Measurements from ENCODE around the gene E2F2.

E2F2 gene

DNA sequence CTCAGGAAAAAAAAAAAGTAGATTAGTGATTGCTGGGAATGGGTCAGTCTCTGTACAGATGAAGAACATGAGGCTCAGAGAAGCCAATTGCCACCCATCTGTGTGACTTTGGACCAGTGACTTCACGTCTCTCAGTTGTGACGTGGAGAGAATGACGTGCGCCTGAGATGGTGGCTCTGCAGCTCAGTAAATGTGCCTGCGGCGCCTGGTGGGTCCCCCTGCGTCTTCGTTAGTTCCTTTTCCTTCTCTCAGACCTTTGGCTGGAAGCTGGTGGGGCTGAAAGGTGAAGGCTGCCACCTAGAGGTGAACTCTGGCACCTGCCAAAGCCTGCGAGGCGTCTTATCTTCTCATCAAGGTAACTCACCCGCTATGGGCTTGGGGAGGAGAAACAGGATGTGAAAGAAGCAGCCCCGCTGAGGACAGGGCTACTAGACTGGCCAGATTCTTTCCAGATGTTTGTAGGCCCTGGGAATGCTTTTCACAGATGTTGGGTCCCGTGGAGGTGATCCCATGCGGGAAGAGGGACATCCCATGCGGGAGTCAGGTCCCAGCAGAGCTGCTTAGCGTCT, 8.7 kb upstream of the E2F2 start:
- Histone ChIP-seq H3K27ac (no peak overlapping the region), H3K27me3 (ENCODE audit: insufficient read depth, low read depth, severe bottlenecking) (no peaks in the 10 kb centered on the region), H3K9me3 (ENCODE audit: severe bottlenecking) (no peaks in the 10 kb centered on the region), H3K36me3 (no peaks in the 10 kb centered on the region), H3K4me3 (ENCODE audit: low read depth, low read length) (no peak overlapping the region)
- TF ChIP-seq, protein P1, sequence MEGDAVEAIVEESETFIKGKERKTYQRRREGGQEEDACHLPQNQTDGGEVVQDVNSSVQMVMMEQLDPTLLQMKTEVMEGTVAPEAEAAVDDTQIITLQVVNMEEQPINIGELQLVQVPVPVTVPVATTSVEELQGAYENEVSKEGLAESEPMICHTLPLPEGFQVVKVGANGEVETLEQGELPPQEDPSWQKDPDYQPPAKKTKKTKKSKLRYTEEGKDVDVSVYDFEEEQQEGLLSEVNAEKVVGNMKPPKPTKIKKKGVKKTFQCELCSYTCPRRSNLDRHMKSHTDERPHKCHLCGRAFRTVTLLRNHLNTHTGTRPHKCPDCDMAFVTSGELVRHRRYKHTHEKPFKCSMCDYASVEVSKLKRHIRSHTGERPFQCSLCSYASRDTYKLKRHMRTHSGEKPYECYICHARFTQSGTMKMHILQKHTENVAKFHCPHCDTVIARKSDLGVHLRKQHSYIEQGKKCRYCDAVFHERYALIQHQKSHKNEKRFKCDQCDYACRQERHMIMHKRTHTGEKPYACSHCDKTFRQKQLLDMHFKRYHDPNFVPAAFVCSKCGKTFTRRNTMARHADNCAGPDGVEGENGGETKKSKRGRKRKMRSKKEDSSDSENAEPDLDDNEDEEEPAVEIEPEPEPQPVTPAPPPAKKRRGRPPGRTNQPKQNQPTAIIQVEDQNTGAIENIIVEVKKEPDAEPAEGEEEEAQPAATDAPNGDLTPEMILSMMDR (IDR thresholded peaks at IDR 0.05; ENCODE audit: low read depth, low read length): peak; percentile 90
- peak; percentile 94 for DNase-seq

DNA sequence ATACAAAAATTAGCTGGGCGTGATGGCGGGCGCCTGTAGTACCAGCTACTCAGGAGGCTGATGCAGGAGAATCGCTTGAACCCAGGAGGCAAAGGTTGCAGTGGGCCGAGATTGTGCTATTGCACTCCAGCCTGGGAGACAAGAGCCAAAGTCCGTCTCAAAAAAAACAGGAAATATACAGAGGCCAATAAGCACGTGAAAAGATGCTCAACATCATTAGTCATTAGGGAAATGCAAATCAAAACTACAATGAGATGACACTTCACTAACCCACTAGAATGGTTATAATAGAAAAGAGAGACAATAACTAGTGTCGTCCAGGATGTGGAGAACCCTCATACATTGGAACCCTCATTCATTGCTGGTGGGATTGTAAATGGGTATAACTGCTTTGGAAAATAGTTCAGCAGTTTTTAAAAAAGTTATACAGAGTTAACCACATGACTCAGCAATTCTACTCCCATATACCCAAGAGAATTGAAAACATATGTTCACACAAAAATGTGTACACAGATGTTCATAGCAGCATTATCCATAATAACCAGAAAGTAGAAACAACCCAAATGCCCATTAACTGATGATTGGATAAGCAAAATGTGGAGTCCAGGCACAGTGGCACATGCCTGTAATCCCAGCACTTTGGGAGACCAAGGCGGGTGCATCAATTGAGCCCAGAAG, 6.4 kb upstream of the E2F2 start:
- H3K4me3 ChIP-seq (ENCODE audit: low read depth, low read length): no peak overlapping the region
- no peaks in the 10 kb centered on the region for H3K27me3 ChIP-seq (ENCODE audit: insufficient read depth, low read depth, severe bottlenecking)
- TF ChIP-seq, protein P1 (IDR thresholded peaks at IDR 0.05; ENCODE audit: low read depth, low read length): no peak
- H3K36me3 ChIP-seq: no peaks in the 10 kb centered on the region
- no peak overlapping the region for H3K27ac ChIP-seq
- DNase-seq: no peak
- no peaks in the 10 kb centered on the region for H3K9me3 ChIP-seq (ENCODE audit: severe bottlenecking)

DNA sequence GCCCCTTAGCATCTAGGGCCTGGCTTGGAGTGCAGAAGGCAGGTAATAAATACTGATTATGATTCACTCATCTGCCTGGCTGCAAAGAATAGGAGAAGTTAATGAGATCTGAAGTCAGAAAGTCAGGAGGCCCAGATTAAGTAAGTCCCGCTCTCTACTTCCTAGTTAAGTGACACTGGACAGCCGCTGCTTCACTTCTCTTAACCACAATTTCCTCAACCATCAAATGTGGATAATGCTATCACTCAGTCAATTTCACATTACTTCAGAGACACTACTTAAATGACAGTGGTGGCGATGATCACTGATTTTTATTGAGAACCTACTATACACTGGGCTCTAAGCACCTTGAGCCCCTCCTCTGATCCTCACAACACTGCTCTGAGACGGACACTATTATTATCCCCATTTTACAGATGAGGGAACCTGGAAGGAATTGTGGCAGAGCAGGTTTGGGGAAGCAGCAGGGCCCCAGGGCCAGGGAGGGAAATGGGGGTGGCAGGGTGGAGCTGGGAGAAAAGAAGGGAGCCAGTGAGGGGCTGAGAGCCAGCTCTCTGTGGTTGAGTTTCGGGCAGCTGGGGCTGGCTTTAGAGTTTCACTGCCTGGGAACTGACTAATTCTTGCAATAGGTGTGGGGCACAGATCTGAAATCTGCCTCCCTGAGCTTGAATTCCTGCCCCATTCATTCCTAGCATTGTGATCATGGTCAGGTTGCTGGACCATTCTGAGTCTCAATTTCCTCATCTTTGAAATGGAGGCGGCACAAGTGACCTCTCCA, 2.4 kb upstream of the E2F2 start:
- Histone ChIP-seq H3K9me3 (ENCODE audit: severe bottlenecking) (no peaks in the 10 kb centered on the region), H3K27ac (no peak overlapping the region), H3K27me3 (ENCODE audit: insufficient read depth, low read depth, severe bottlenecking) (no peaks in the 10 kb centered on the region), H3K36me3 (peaks cover 1% of the 10 kb centered on the region), H3K4me3 (ENCODE audit: low read depth, low read length) (no peak overlapping the region)
- TF ChIP-seq, protein P1 (IDR thresholded peaks at IDR 0.05; ENCODE audit: low read depth, low read length): no peak
- DNase-seq: no peak

DNA sequence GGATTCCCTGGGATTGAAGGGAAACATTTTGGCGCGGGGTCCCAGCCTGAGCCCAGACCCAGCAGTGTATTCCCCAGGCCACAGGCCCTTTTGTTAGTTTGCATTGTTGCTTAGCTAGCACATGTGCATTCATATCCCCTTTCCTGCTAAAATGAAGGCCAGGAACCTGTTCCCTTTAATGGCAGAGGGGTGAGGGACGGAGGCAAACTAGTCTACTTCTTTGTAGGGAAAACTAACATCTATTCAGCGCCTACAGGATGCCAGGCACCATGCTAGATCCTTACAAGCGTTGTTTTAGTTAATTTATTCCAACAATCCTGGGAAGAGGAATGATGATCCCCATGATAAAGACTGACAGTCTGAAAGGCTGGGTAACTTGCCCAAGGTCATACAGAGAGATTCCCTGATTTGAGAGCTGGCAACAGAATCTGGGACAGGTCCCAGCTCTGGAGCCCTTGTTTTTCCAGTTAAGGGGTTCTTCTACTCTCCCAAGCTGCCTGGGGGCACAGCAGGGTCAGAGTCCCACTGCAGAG, 595 bp upstream of the E2F2 start:
- H3K36me3 ChIP-seq: peaks cover 3% of the 10 kb centered on the region
- DNase-seq: no peak
- H3K27ac ChIP-seq: peak overlapping the region; percentile 78
- H3K4me3 ChIP-seq (ENCODE audit: low read depth, low read length): peak overlapping the region; percentile 49
- no peaks in the 10 kb centered on the region for H3K9me3 ChIP-seq (ENCODE audit: severe bottlenecking)
- TF ChIP-seq, protein P1 (IDR thresholded peaks at IDR 0.05; ENCODE audit: low read depth, low read length): no peak
- no peaks in the 10 kb centered on the region for H3K27me3 ChIP-seq (ENCODE audit: insufficient read depth, low read depth, severe bottlenecking)

DNA sequence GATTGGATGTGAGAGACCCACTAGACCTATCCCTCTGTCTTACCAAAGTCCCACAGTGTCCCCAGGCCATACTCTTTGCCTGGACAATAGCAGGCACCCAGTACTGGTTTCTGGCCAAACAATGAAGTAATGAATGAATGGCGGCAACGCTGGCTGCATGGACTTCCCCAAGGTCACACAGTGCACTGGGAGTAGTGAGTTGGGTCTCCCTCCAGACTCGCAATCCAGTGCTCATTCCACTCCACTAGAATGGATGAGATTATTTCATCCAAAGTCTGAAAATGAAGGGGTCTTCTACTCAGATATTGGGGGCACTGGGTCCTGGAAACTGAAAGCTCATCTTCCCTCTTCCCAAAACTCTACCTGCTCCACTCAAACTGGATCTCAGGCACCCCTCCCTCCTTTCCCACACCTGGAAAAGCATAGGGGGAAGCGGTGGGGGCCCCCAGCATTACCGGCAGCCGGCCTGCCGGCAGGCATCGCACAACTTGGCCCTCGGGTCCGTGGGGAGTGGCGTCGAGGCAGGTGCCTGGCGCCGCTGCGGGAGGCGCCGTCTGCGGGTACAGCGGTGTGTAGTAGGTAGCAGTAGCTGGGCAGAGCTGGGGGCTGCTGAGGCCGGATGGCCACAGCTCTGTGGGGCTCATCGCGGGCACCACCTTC, 816 bp downstream of the E2F2 start:
- no peaks in the 10 kb centered on the region for H3K9me3 ChIP-seq (ENCODE audit: severe bottlenecking)
- peak overlapping the region; percentile 96 for H3K27ac ChIP-seq
- peaks cover 3% of the 10 kb centered on the region for H3K36me3 ChIP-seq
- TF ChIP-seq, protein P1 (IDR thresholded peaks at IDR 0.05; ENCODE audit: low read depth, low read length): no peak
- no peaks in the 10 kb centered on the region for H3K27me3 ChIP-seq (ENCODE audit: insufficient read depth, low read depth, severe bottlenecking)
- no peak for DNase-seq
- peak overlapping the region; percentile 83 for H3K4me3 ChIP-seq (ENCODE audit: low read depth, low read length)
